Spinal cord (tissue), 4 donors: ENCODE data around the gene VPS52. TPM values are rescaled to one million over a fixed set of nuclear protein-coding genes. Genes with fewer than 3 reads are reported as not detected.

Experiments
- polyA plus RNA-seq, 2 donors: library from polyadenylated mRNA; unstranded; fragments of 120-200 nt; gene quantifications; one replicate each; pipeline ENCODE4 v1.2.1, GENCODE V29; 2013; ENCODE audit not compliant: insufficient read length in 2 of 2
- small RNA-seq: library from RNA; depleted of rRNA; stranded (forward); fragments of <200 nt; gene quantifications from one replicate; pipeline ENCODE3, GENCODE V24; 2014; ENCODE audit warnings: low replicate concordance
- total RNA-seq, 2 donors: library from RNA; depleted of rRNA in 1 of 2; stranded (reverse); fragments of 120-200 nt in 1 of 2; fragments of >200 nt in 1 of 2; gene quantifications; one replicate each; pipeline versions ENCODE4 v1.2.3 to v1.2.4, GENCODE V29; 2013 to 2014

Gene VPS52
- total and polyA plus RNA-seq, 4 donors = 35.4 to 87.3 (median 59.3) TPM

Small RNA genes lying within 50 kb of the gene (small RNA-seq; reads per million reads assigned to genes)
- 1.6 reads per million, percentile 87 among the genes with 10 or more reads in this experiment for gene MIR219A1

Other genes starting within 250 kb of the VPS52 start
- gene HLA-DPA1, start 198.2 kb downstream of the VPS52 start, total RNA-seq = 10 to 100 TPM; 19.8 to 23.1 TPM
- gene HLA-DPA1, start 198.2 kb downstream of the VPS52 start, polyA plus RNA-seq = 10 to 100 TPM in 1 of 2 donors, 1 to 10 TPM in 1; 6.6 to 13.7 TPM
- 10 to 100 TPM; 15.4 to 21.3 TPM for gene HLA-DPB1, start 195.9 kb downstream of the VPS52 start, total RNA-seq
- gene HLA-DPB1, start 195.9 kb downstream of the VPS52 start, polyA plus RNA-seq = 10 to 100 TPM; 10.5 to 11.4 TPM
- gene COL11A2, start 79.4 kb downstream of the VPS52 start, total RNA-seq = 1 to 10 TPM; 2.8 to 4.9 TPM
- 10 to 100 TPM; 10.4 to 12.6 TPM for gene COL11A2, start 79.4 kb downstream of the VPS52 start, polyA plus RNA-seq
- 10 to 100 TPM; 19.2 to 32.3 TPM for gene RXRB, start 71.2 kb downstream of the VPS52 start, total RNA-seq
- 10 to 100 TPM; 61.6 to 79.0 TPM for gene RXRB, start 71.2 kb downstream of the VPS52 start, polyA plus RNA-seq
- gene SLC39A7, start 71.0 kb downstream of the VPS52 start, total RNA-seq = 10 to 100 TPM; 55.0 to 87.3 TPM
- gene SLC39A7, start 71.0 kb downstream of the VPS52 start, polyA plus RNA-seq = 100 to 1,000 TPM in 1 of 2 donors, 10 to 100 TPM in 1; 86.7 to 103 TPM
- 10 to 100 TPM in 1 of 2 donors, 1 to 10 TPM in 1; 7.8 to 24.8 TPM for gene HSD17B8, start 67.2 kb downstream of the VPS52 start, total RNA-seq
- 10 to 100 TPM in 1 of 2 donors, 1 to 10 TPM in 1; 8.5 to 10.5 TPM for gene HSD17B8, start 67.2 kb downstream of the VPS52 start, polyA plus RNA-seq
- gene RING1, start 63.4 kb downstream of the VPS52 start, total RNA-seq = 10 to 100 TPM; 19.0 to 43.9 TPM
- gene RING1, start 63.4 kb downstream of the VPS52 start, polyA plus RNA-seq = 10 to 100 TPM; 63.3 to 71.0 TPM
- 1,000 to 10,000 TPM; 1,293 to 3,565 TPM for gene RPS18, start 199 bp upstream of the VPS52 start, total RNA-seq
- 1,000 to 10,000 TPM; 1,607 to 1,704 TPM for gene RPS18, start 199 bp upstream of the VPS52 start, polyA plus RNA-seq
- gene B3GALT4, start 5.2 kb upstream of the VPS52 start, total RNA-seq = 10 to 100 TPM in 1 of 2 donors, 1 to 10 TPM in 1; 5.8 to 12.9 TPM
- 1 to 10 TPM; 6.2 to 8.1 TPM for gene B3GALT4, start 5.2 kb upstream of the VPS52 start, polyA plus RNA-seq
- gene WDR46, start 17.4 kb upstream of the VPS52 start, total RNA-seq = 10 to 100 TPM; 31.7 to 53.8 TPM
- gene WDR46, start 17.4 kb upstream of the VPS52 start, polyA plus RNA-seq = 10 to 100 TPM; 51.8 to 60.5 TPM
- gene PFDN6, start 17.7 kb upstream of the VPS52 start, total RNA-seq = 10 to 100 TPM; 30.4 to 54.4 TPM
- gene PFDN6, start 17.7 kb upstream of the VPS52 start, polyA plus RNA-seq = 10 to 100 TPM; 78.5 to 80.2 TPM
- 10 to 100 TPM; 23.6 to 63.8 TPM for gene RGL2, start 27.1 kb upstream of the VPS52 start, total RNA-seq
- 100 to 1,000 TPM; 101 to 119 TPM for gene RGL2, start 27.1 kb upstream of the VPS52 start, polyA plus RNA-seq
- gene TAPBP, start 42.2 kb upstream of the VPS52 start, total RNA-seq = 10 to 100 TPM; 42.8 to 48.0 TPM
- 10 to 100 TPM; 41.3 to 49.2 TPM for gene TAPBP, start 42.2 kb upstream of the VPS52 start, polyA plus RNA-seq
- 10 to 100 TPM; 16.4 to 26.8 TPM for gene ZBTB22, start 45.9 kb upstream of the VPS52 start, total RNA-seq
- 10 to 100 TPM; 25.3 to 25.4 TPM for gene ZBTB22, start 45.9 kb upstream of the VPS52 start, polyA plus RNA-seq
- gene DAXX, start 51.1 kb upstream of the VPS52 start, total RNA-seq = 10 to 100 TPM; 18.0 to 35.5 TPM
- gene DAXX, start 51.1 kb upstream of the VPS52 start, polyA plus RNA-seq = 10 to 100 TPM; 50.8 to 51.9 TPM
- gene KIFC1, start 119.9 kb upstream of the VPS52 start, total RNA-seq = 10 to 100 TPM in 1 of 2 donors, 1 to 10 TPM in 1; 6.7 to 12.9 TPM
- 10 to 100 TPM; 18.0 to 25.9 TPM for gene KIFC1, start 119.9 kb upstream of the VPS52 start, polyA plus RNA-seq
- gene PHF1, start 139.1 kb upstream of the VPS52 start, total RNA-seq = 10 to 100 TPM; 17.2 to 55.4 TPM
- 100 to 1,000 TPM; 116 to 128 TPM for gene PHF1, start 139.1 kb upstream of the VPS52 start, polyA plus RNA-seq
- gene CUTA, start 146.2 kb upstream of the VPS52 start, total RNA-seq = 100 to 1,000 TPM in 1 of 2 donors, 10 to 100 TPM in 1; 64.9 to 202 TPM
- 100 to 1,000 TPM; 211 to 241 TPM for gene CUTA, start 146.2 kb upstream of the VPS52 start, polyA plus RNA-seq
- 10 to 100 TPM; 11.5 to 21.0 TPM for gene SYNGAP1, start 148.2 kb upstream of the VPS52 start, total RNA-seq
- 10 to 100 TPM; 84.7 to 98.9 TPM for gene SYNGAP1, start 148.2 kb upstream of the VPS52 start, polyA plus RNA-seq
- 10 to 100 TPM in 1 of 2 donors, 1 to 10 TPM in 1; 7.1 to 13.1 TPM for gene ZBTB9, start 182.7 kb upstream of the VPS52 start, total RNA-seq
- 10 to 100 TPM; 12.6 to 14.1 TPM for gene ZBTB9, start 182.7 kb upstream of the VPS52 start, polyA plus RNA-seq